HepG2 (cell line): ENCODE data around the gene REPIN1. TPM values are rescaled to one million over a fixed set of nuclear protein-coding genes. Genes with fewer than 3 reads are reported as not detected.

ENCODE experiments used
- ERF ChIP-seq: IDR thresholded peaks from 2 replicates; pipeline ENCODE4 v1.6.1; 2018; ENCODE audit warnings: missing biosample characterization, missing genetic modification reagents
- FOSL2 ChIP-seq: sonication (generic); formaldehyde crosslinking; IDR thresholded peaks from 2 replicates; pipeline ENCODE4 v1.4.0; 2020; ENCODE audit warnings: missing genetic modification reagents
- KLF9 ChIP-seq: IDR thresholded peaks from 2 replicates; pipeline ENCODE4 v1.6.1; 2016; ENCODE audit warnings: low read depth
- MBD4 ChIP-seq: IDR thresholded peaks from 2 replicates; pipeline ENCODE4 v1.6.1; 2012; ENCODE audit warnings: low read length, inconsistent platforms, borderline replicate concordance
- MTA3 ChIP-seq: sonication (generic); formaldehyde crosslinking; IDR thresholded peaks from 2 replicates; pipeline ENCODE4 v1.4.0; 2020; ENCODE audit warnings: missing genetic modification reagents
- PTBP1 ChIP-seq: fragments of 200-400 bp; formaldehyde crosslinking; IDR thresholded peaks from 2 replicates; pipeline ENCODE4 v1.6.1; 2018; ENCODE audit warnings: low read length, low read depth; ENCODE audit not compliant: poor library complexity, severe bottlenecking
- REL ChIP-seq: sonication (generic); formaldehyde crosslinking; conservative IDR thresholded peaks from 2 replicates; pipeline ENCODE4 v1.8.0; 2022; ENCODE audit warnings: mild to moderate bottlenecking, missing genetic modification reagents, moderate library complexity
- RFX5 ChIP-seq: IDR thresholded peaks from 2 replicates; pipeline ENCODE4 v1.6.1; 2011; ENCODE audit warnings: low read depth, low read length, improper control_type of control experiment
- SRSF9 ChIP-seq: fragments of 200-400 bp; formaldehyde crosslinking; IDR thresholded peaks from 2 replicates; pipeline ENCODE4 v1.6.1; 2018; ENCODE audit warnings: borderline replicate concordance, mild to moderate bottlenecking, low read depth, low read length; ENCODE audit not compliant: insufficient read depth, poor library complexity, severe bottlenecking
- YEATS4 ChIP-seq: sonication (generic); formaldehyde crosslinking; IDR thresholded peaks from 2 replicates; pipeline ENCODE4 v1.4.0; 2020; ENCODE audit warnings: missing genetic modification reagents, borderline replicate concordance
- ZNF263 ChIP-seq: sonication (generic); formaldehyde crosslinking; IDR thresholded peaks from 2 replicates; pipeline ENCODE4 v1.4.0; 2020; ENCODE audit warnings: missing genetic modification reagents
- ZNF275 ChIP-seq: sonication (generic); formaldehyde crosslinking; IDR thresholded peaks from 2 replicates; pipeline ENCODE4 v1.8.0; 2022; ENCODE audit warnings: missing genetic modification reagents, mild to moderate bottlenecking, inconsistent platforms, borderline replicate concordance
- ZNF350 ChIP-seq: sonication (generic); formaldehyde crosslinking; IDR thresholded peaks from 2 replicates; pipeline ENCODE4 v1.4.0; 2020; ENCODE audit warnings: mild to moderate bottlenecking, low read depth, missing genetic modification reagents, borderline replicate concordance
- ZNF639 ChIP-seq: conservative IDR thresholded peaks from 2 replicates; pipeline ENCODE4 v1.6.1; 2018; ENCODE audit warnings: missing genetic modification reagents
- ZNF773 ChIP-seq: sonication (generic); formaldehyde crosslinking; IDR thresholded peaks from 2 replicates; pipeline ENCODE4 v1.4.0; 2020; ENCODE audit warnings: missing genetic modification reagents, borderline replicate concordance
- ZNF792 ChIP-seq: IDR thresholded peaks from 2 replicates; pipeline ENCODE4 v1.6.1; 2016
- polyA plus RNA-seq, 8 experiments: library from polyadenylated mRNA; depleted of rRNA in 3 of 8; stranded (reverse) in 7 of 8; unstranded in 1 of 8; fragments of >200 nt; fragmentation: Illumina TruSeq in 4 of 8; extraction: Trizol in 4 of 8; gene quantifications; 2 replicates each; pipeline versions ENCODE4 v1.2.1 to v1.2.3, GENCODE V29; 2011 to 2016; ENCODE audit warnings: low read depth in 4 of 8, missing spikeins in 1 of 8, mixed read lengths in 1 of 8; ENCODE audit not compliant: insufficient read depth in 1 of 8
- total RNA-seq, 5 experiments: library from RNA; depleted of rRNA; stranded (reverse); fragments of >200 nt; fragmentation: Illumina TruSeq; extraction: Trizol; gene quantifications; 2 replicates each; pipeline ENCODE4 v1.2.3, GENCODE V29; 2016; ENCODE audit warnings: low read depth in 1 of 5
- TF ChIP-seq, protein P1 (sequence below): sonication (generic); formaldehyde crosslinking; IDR thresholded peaks from 2 replicates; pipeline ENCODE4 v1.4.0; 2020; ENCODE audit warnings: missing genetic modification reagents, borderline replicate concordance
- TF ChIP-seq, protein P2 (sequence below): sonication (generic); formaldehyde crosslinking; IDR thresholded peaks from 2 replicates; pipeline ENCODE4 v1.4.0; 2020; ENCODE audit warnings: missing genetic modification reagents
- TF ChIP-seq, protein P3 (sequence below): fragments of 450-650 bp; IDR thresholded peaks from 2 replicates; pipeline ENCODE4 v1.6.1; 2016

Gene REPIN1
- total and polyA plus RNA-seq, 2 of the 13 experiments (the other 11 are each of a cell fraction or from before 2014, with no cell fraction given) = 69.9 to 108 TPM

- TF ChIP-seq ZNF792 (no peak), ZNF773 (CRISPR knock-in tag) (no peak), KLF9 (CRISPR knock-in tag) (no peak), ZNF639 (CRISPR knock-in tag) (no peak), ZNF275 (CRISPR knock-in tag) (no peak), REL (CRISPR knock-in tag) (0 out of 2 replicates have a peak, but pooled peaks have one; percentile 36), MTA3 (CRISPR knock-in tag) (no peak), YEATS4 (CRISPR knock-in tag) (no peak), ZNF263 (CRISPR knock-in tag) (no peak; the same call in 1 of the 2 replicates), RFX5 (no peak), PTBP1 (no peak), ZNF350 (CRISPR knock-in tag) (0 out of 2 replicates have a peak, but pooled peaks have one; percentile 30), ERF (CRISPR knock-in tag) (no peak), MBD4 (no peak), FOSL2 (CRISPR knock-in tag) (no peak), SRSF9 (no peak)
- TF ChIP-seq, protein P1, sequence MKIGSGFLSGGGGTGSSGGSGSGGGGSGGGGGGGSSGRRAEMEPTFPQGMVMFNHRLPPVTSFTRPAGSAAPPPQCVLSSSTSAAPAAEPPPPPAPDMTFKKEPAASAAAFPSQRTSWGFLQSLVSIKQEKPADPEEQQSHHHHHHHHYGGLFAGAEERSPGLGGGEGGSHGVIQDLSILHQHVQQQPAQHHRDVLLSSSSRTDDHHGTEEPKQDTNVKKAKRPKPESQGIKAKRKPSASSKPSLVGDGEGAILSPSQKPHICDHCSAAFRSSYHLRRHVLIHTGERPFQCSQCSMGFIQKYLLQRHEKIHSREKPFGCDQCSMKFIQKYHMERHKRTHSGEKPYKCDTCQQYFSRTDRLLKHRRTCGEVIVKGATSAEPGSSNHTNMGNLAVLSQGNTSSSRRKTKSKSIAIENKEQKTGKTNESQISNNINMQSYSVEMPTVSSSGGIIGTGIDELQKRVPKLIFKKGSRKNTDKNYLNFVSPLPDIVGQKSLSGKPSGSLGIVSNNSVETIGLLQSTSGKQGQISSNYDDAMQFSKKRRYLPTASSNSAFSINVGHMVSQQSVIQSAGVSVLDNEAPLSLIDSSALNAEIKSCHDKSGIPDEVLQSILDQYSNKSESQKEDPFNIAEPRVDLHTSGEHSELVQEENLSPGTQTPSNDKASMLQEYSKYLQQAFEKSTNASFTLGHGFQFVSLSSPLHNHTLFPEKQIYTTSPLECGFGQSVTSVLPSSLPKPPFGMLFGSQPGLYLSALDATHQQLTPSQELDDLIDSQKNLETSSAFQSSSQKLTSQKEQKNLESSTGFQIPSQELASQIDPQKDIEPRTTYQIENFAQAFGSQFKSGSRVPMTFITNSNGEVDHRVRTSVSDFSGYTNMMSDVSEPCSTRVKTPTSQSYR (CRISPR knock-in tag) = no peak
- TF ChIP-seq, protein P2, sequence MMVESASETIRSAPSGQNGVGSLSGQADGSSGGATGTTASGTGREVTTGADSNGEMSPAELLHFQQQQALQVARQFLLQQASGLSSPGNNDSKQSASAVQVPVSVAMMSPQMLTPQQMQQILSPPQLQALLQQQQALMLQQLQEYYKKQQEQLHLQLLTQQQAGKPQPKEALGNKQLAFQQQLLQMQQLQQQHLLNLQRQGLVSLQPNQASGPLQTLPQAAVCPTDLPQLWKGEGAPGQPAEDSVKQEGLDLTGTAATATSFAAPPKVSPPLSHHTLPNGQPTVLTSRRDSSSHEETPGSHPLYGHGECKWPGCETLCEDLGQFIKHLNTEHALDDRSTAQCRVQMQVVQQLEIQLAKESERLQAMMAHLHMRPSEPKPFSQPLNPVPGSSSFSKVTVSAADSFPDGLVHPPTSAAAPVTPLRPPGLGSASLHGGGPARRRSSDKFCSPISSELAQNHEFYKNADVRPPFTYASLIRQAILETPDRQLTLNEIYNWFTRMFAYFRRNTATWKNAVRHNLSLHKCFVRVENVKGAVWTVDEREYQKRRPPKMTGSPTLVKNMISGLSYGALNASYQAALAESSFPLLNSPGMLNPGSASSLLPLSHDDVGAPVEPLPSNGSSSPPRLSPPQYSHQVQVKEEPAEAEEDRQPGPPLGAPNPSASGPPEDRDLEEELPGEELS (CRISPR knock-in tag) = no peak
- TF ChIP-seq, protein P3, sequence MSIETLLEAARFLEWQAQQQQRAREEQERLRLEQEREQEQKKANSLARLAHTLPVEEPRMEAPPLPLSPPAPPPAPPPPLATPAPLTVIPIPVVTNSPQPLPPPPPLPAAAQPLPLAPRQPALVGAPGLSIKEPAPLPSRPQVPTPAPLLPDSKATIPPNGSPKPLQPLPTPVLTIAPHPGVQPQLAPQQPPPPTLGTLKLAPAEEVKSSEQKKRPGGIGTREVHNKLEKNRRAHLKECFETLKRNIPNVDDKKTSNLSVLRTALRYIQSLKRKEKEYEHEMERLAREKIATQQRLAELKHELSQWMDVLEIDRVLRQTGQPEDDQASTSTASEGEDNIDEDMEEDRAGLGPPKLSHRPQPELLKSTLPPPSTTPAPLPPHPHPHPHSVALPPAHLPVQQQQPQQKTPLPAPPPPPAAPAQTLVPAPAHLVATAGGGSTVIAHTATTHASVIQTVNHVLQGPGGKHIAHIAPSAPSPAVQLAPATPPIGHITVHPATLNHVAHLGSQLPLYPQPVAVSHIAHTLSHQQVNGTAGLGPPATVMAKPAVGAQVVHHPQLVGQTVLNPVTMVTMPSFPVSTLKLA = no peak
Measured at GRCh38 chr7:150340024-150340749, 28.4 kb upstream of the REPIN1 start (continued).
